Lung (tissue), 12 donors: ENCODE results near the gene KRTAP12-4. TPM values are rescaled to one million over a fixed set of nuclear protein-coding genes. Genes with fewer than 3 reads are reported as not detected.

Experiments used
- ATAC-seq: fragments of 200-7000 bp; cut with Tn5 transposase; one replicate; pipeline ENCODE4 v1.9.1; 2020; ENCODE audit warnings: moderate number of reproducible peaks; ENCODE audit not compliant: insufficient read depth, low FRiP score
- DNase-seq, 3 donors: peaks; one replicate each; pipeline ENCODE4 v3.0.0-alpha.2; 2013 to 2017
- H3K27ac ChIP-seq, 2 donors: one replicate each; pipeline ENCODE4 v1.5.1; 2013; ENCODE audit warnings: mild to moderate bottlenecking in 2 of 2, moderate library complexity in 2 of 2, control low read depth in 1 of 2, inconsistent platforms in 1 of 2, low read depth in 1 of 2, low read length in 1 of 2
- H3K27me3 ChIP-seq, 3 donors: one replicate each; pipeline ENCODE4 v1.5.1; 2013; ENCODE audit warnings: low read length in 2 of 3; ENCODE audit not compliant: control insufficient read depth in 3 of 3, insufficient read depth in 3 of 3
- H3K36me3 ChIP-seq, 4 donors: one replicate each; pipeline ENCODE4 v1.5.1; 2013; ENCODE audit warnings: low read length in 4 of 4, mild to moderate bottlenecking in 1 of 4, moderate library complexity in 1 of 4; ENCODE audit not compliant: control insufficient read depth in 4 of 4, insufficient read depth in 4 of 4
- H3K4me1 ChIP-seq, 5 donors: one replicate each; pipeline ENCODE4 v1.5.1; 2013; ENCODE audit warnings: low read length in 5 of 5, mild to moderate bottlenecking in 2 of 5, moderate library complexity in 1 of 5; ENCODE audit not compliant: control insufficient read depth in 5 of 5, insufficient read depth in 5 of 5
- H3K4me3 ChIP-seq: one replicate; pipeline ENCODE4 v1.5.1; 2013; ENCODE audit warnings: mild to moderate bottlenecking, control low read depth, moderate library complexity
- H3K9ac ChIP-seq, 2 donors: one replicate each; pipeline ENCODE4 v1.5.1; 2013; ENCODE audit warnings: low read length in 2 of 2, control low read depth in 1 of 2; ENCODE audit not compliant: insufficient read depth in 1 of 2
- H3K9me3 ChIP-seq, 4 donors: one replicate each; pipeline ENCODE4 v1.5.1; 2013; ENCODE audit warnings: low read length in 3 of 4, mild to moderate bottlenecking in 1 of 4, moderate library complexity in 1 of 4; ENCODE audit not compliant: control insufficient read depth in 4 of 4, insufficient read depth in 3 of 4
- CTCF ChIP-seq: IDR thresholded peaks from 2 replicates; pipeline ENCODE4 v1.5.1; 2012; ENCODE audit warnings: mild to moderate bottlenecking; ENCODE audit errors: control extremely low read depth, extremely low read depth
- WGBS, 2 donors: extraction: QIAGEN DNeasy Blood & Tissue Kit; methylation state at CpG; one replicate each; pipeline ENCODE4 v1.1.7; 2013; 5-methylcytosine and 5-hydroxymethylcytosine counted together
- polyA plus RNA-seq, 2 donors: library from polyadenylated mRNA; stranded (reverse); fragments of 200-250 nt; gene quantifications; one replicate each; pipeline ENCODE4 v1.2.1, GENCODE V29; 2013
- total RNA-seq, 2 donors: library from RNA; depleted of rRNA in 1 of 2; stranded (reverse); fragments of >200 nt in 1 of 2; gene quantifications; one replicate each; pipeline ENCODE4 v1.2.1, GENCODE V29; 2014 to 2021
- donor health status: control.
- donor health status: control.
- donor health status: Bipolar disorder and iron deficiency.
- donor health status: healthy.
- donor health status: DM: yes; HTN: yes; CAD: no.

Gene KRTAP12-4
- total and polyA plus RNA-seq, 4 donors, result not detected

- Histone ChIP-seq H3K36me3 (no peaks in the 10 kb centered on the region), H3K27ac (peak within 1 kb of the TSS in 1 of 2 donors; percentile 28), H3K9me3 (peaks cover 0 to 12% (median 2%) of the 10 kb centered on the region in 4 donors), H3K27me3 (no peaks in the 10 kb centered on the region), H3K4me3 (no peak within 1 kb of the TSS), H3K4me1 (peaks cover 0 to 1% (median 0%) of the 10 kb centered on the region in 5 donors), H3K9ac (no peak within 1 kb of the TSS)
- WGBS, 2 donors, result 67% methylated on average over 26 of the region's 26 CpGs
- DNase-seq, result peak in 1 of 3 donors; percentile 26
- ATAC-seq, result no peak
- TF ChIP-seq CTCF, result no peak
Measured at GRCh38 chr21:44657635-44658540, 3.4 kb upstream of the KRTAP12-4 start, which contains the start of gene KRTAP12-3. KRTAP12-3 (plus strand) TSS chr21:44657932; CDS start chr21:44657980, 48 bp downstream.

- WGBS, 2 donors, result 67 to 80% methylated on average over 1 of the region's 1 CpG
- no peak for TF ChIP-seq CTCF
- DNase-seq, result no peak
- Histone ChIP-seq H3K27ac (no peak overlapping the region), H3K9ac (no peak overlapping the region), H3K4me3 (no peak overlapping the region), H3K9me3 (peaks cover 0 to 12% (median 2%) of the 10 kb centered on the region in 4 donors), H3K4me1 (peaks cover 0 to 1% (median 0%) of the 10 kb centered on the region in 5 donors), H3K36me3 (no peaks in the 10 kb centered on the region), H3K27me3 (no peaks in the 10 kb centered on the region)
- no peak for ATAC-seq
Measured at GRCh38 chr21:44656868-44657267, 2.4 kb upstream of the KRTAP12-4 start.

- TF ChIP-seq CTCF, result no peak
- no peaks in the 10 kb centered on the region for H3K27me3 ChIP-seq
- no peak overlapping the region for H3K9ac ChIP-seq
- H3K9me3 ChIP-seq, result peaks cover 0 to 10% (median 2%) of the 10 kb centered on the region in 4 donors
- no peak overlapping the region for H3K27ac ChIP-seq
- WGBS, 2 donors, result 79 to 86% methylated on average over 17 of the region's 17 CpGs
- no peaks in the 10 kb centered on the region for H3K36me3 ChIP-seq
- ATAC-seq (no peak), DNase-seq (no peak)
- H3K4me1 ChIP-seq, result peaks cover 0 to 1% (median 0%) of the 10 kb centered on the region in 5 donors
- H3K4me3 ChIP-seq, result no peak overlapping the region
Measured at GRCh38 chr21:44653656-44654575, 543 bp downstream of the KRTAP12-4 start.
